Raji (cell line): ENCODE data around the gene ZNF816.

Experiments used
- POLR2A ChIP-seq: IDR thresholded peaks from 2 replicates; pipeline ENCODE4 v1.6.1; 2011; ENCODE audit warnings: low read depth, low read length, control low read depth; ENCODE audit not compliant: insufficient read depth

Gene ZNF816

GRCh38 chr19:52941941-52942385 lies 20.7 kb downstream of the ZNF816 start:
- TF ChIP-seq POLR2A = no peak

DNA sequence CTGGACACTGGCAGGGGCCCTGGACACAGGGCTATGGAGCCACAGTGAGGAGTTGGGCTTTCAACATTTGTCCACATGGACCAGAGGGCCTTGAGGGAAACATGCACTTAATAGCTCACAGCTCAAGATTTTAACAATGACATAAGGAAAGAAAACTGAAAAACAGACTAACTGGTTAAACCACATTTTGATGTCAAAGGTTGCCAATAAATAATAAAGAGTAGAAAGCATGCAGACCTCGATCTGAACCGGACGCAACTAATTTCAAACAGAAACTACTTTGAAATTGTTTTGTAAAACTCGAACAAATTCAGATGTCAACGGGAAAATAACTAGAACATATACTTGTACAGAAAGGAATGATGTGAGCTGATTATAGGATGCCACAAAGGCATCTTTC lies 23.9 kb downstream of the ZNF816 start:
- TF ChIP-seq POLR2A = no peak

GRCh38 chr19:52936954-52937325 lies 25.7 kb downstream of the ZNF816 start:
- TF ChIP-seq POLR2A = no peak

- TF ChIP-seq POLR2A = no peak
These were observed 26.3 kb downstream of the ZNF816 start for GRCh38 chr19:52936151-52936953.

DNA sequence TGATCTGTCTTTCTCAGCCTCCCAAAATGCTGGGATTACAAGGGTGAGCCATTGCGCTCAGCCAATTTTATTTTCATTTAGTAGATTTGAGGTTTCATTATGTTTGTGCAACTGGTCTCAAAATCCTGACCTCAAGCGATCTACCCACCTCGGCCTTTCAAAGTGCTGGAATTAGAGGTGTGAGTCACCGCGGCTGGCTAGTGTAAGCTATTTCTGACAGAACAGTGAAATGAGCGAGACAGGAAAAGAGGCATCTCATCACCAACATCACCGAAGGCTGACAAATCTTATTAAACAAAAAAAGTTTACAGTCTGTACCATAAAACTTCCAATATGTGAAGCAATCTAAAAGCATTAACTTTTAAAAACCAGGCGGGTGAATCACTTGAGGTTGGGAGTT lies 27.2 kb downstream of the ZNF816 start:
- no peak for TF ChIP-seq POLR2A

DNA sequence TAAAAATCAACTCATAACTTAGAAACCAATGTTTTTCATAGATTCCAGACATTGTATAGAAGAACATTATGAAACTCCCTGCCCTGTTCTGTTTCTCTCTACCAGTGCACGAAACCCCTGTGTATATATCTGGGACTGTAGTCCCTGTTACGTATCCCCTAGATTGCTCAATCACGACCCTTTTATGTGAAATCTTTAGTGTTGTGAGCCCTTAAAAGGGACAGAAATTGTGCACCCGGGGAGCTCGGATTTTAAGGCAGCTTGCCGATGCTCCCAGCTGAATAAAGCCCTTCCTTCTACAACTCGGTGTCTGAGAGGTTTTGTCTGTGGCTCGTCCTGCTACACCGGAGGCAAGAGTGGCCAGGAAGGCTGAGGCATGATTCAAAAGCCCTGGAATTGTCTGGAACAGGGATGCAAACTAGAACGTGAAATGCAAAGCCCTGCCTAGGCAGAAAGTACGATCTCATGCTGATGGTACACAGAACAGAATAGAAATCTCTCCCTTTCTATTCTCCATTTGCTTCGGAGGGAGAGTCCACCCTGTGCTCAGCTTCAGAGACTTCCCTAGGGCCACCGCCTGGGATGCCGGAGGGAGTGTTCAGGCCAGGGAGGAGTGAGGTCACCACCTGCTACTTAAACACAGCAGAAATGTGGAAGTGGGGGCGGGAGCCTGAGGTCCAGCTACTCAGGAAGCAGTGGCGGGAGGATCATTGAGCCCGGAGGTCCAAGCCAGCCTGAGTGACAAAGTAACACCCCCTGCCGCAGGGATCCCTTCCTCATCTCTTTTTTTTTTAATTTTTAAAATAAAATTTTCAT lies 38.7 kb downstream of the ZNF816 start:
- TF ChIP-seq POLR2A = no peak

- peak; percentile 86 for TF ChIP-seq POLR2A
These were observed 39.6 kb downstream of the ZNF816 start, which contains the start of gene ZNF888 for GRCh38 chr19:52922841-52923777. Gene ZNF888, minus strand, starts transcription at chr19:52923428. Its CDS starts 5,555 bp downstream, at chr19:52917873.

GRCh38 chr19:52917531-52917930 lies 45.1 kb downstream of the ZNF816 start:
- no peak for TF ChIP-seq POLR2A

DNA sequence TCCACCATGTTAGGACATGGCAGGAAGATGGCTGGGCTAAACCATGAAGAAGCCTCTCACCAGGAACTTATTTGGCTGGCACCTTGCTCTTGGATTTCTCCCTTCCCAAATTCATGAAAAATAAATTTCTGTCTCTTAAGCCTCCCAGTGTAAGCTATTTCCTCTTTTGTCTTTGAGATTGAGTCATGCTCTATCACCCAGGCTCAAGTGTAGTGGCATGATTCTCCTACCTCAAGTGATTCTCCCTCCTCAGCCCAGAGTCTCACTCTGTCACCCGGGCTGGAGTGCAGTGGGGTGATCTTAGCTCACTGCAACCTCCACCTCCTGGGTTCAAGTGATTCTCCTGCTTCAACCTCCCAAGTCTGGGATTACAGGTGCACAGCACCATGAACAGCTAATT lies 52.0 kb downstream of the ZNF816 start:
- TF ChIP-seq POLR2A = no peak

GRCh38 chr19:52901842-52902241 lies 60.8 kb downstream of the ZNF816 start:
- TF ChIP-seq POLR2A = no peak
